Neural cell (in vitro differentiated cells): Measurements from ENCODE around the gene TMEM121B. TPM values are rescaled to one million over a fixed set of nuclear protein-coding genes. Genes with fewer than 3 reads are reported as not detected.

Experiments
- H2AFZ ChIP-seq: fragments of 200-600, 300-800 bp; sonication (generic), shearing (Covaris generic); 2 replicates; pipeline ENCODE4 v1.6.0; 2014; ENCODE audit warnings: low read depth, mild to moderate bottlenecking, antibody characterized with exemption, low read length, moderate library complexity
- H3F3A ChIP-seq: fragments of 200-600 bp; shearing (Covaris generic); 2 replicates; pipeline ENCODE4 v1.6.1; 2016; ENCODE audit warnings: mild to moderate bottlenecking, moderate library complexity, mixed read lengths, antibody characterized with exemption, low read length; ENCODE audit not compliant: insufficient read depth, poor library complexity, severe bottlenecking
- H3K27ac ChIP-seq: fragments of 200-600, 300-800 bp; sonication (generic), shearing (Covaris generic); 2 replicates; pipeline ENCODE4 v1.5.1; 2014; ENCODE audit warnings: mild to moderate bottlenecking, low read length, moderate library complexity
- H3K27me3 ChIP-seq: fragments of 300-800, 200-600 bp; sonication (generic), shearing (Covaris generic); 2 replicates; pipeline ENCODE4 v1.6.0; 2014; ENCODE audit warnings: mild to moderate bottlenecking, low read depth, low read length, moderate library complexity; ENCODE audit not compliant: insufficient read depth
- H3K36me3 ChIP-seq: fragments of 300-800, 200-600 bp; sonication (generic), shearing (Covaris generic); 2 replicates; pipeline ENCODE4 v1.5.1; 2014; ENCODE audit warnings: mild to moderate bottlenecking, antibody characterized with exemption, low read length, moderate library complexity; ENCODE audit not compliant: insufficient read depth
- H3K4me2 ChIP-seq: fragments of 300-800, 200-600 bp; sonication (generic), shearing (Covaris generic); 2 replicates; pipeline ENCODE4 v1.6.0; 2014; ENCODE audit warnings: mild to moderate bottlenecking, low read length
- H3K4me3 ChIP-seq: fragments of 300-800, 200-600 bp; sonication (generic), shearing (Covaris generic); 2 replicates; pipeline ENCODE4 v1.5.1; 2014; ENCODE audit warnings: mild to moderate bottlenecking, low read length, moderate library complexity
- H3K79me2 ChIP-seq: fragments of 200-600 bp; shearing (Covaris generic); replicated peaks from 2 replicates; pipeline ENCODE4 v1.6.0; 2014; ENCODE audit warnings: mild to moderate bottlenecking, low read length, moderate library complexity; ENCODE audit not compliant: insufficient read depth
- H3K9ac ChIP-seq: fragments of 300-800, 200-600 bp; sonication (generic), shearing (Covaris generic); 2 replicates; pipeline ENCODE4 v1.6.1; 2016; ENCODE audit warnings: mild to moderate bottlenecking, low read length, mixed read lengths
- H3K9me2 ChIP-seq: fragments of 200-600 bp; shearing (Covaris generic); 2 replicates; pipeline ENCODE4 v1.6.1; 2016; ENCODE audit warnings: mild to moderate bottlenecking, low read length, mixed read lengths; ENCODE audit not compliant: insufficient read depth
- H3K9me3 ChIP-seq: fragments of 200-600, 300-800 bp; sonication (generic), shearing (Covaris generic); 2 replicates; pipeline ENCODE4 v1.6.1; 2016; ENCODE audit warnings: mild to moderate bottlenecking, mixed run types, low read length, moderate library complexity, mixed read lengths
- H4K20me1 ChIP-seq: fragments of 200-600 bp; shearing (Covaris generic); 2 replicates; pipeline ENCODE4 v1.6.1; 2016; ENCODE audit warnings: mild to moderate bottlenecking, mixed run types; ENCODE audit not compliant: insufficient read depth
- EP300 ChIP-seq: fragments of 450-650 bp; conservative IDR thresholded peaks from 2 replicates; pipeline ENCODE4 v1.6.1; 2014; ENCODE audit warnings: antibody characterized with exemption, mild to moderate bottlenecking, moderate library complexity; ENCODE audit not compliant: poor library complexity, severe bottlenecking
- EZH2 ChIP-seq: fragments of 200-600, 300-800 bp; shearing (Covaris generic), sonication (generic); IDR thresholded peaks from 2 replicates; pipeline ENCODE4 v1.6.1; 2014; ENCODE audit warnings: antibody characterized with exemption, low read length, borderline replicate concordance, mild to moderate bottlenecking; ENCODE audit not compliant: insufficient read depth, poor library complexity, severe bottlenecking
- MXI1 ChIP-seq: fragments of 450-650 bp; conservative IDR thresholded peaks from 2 replicates; pipeline ENCODE4 v1.6.1; 2014; ENCODE audit warnings: antibody characterized with exemption, mild to moderate bottlenecking; ENCODE audit not compliant: poor library complexity, severe bottlenecking
- POLR2AphosphoS5 ChIP-seq: IDR thresholded peaks from 2 replicates; pipeline ENCODE4 v1.6.1; 2012
- RAD21 ChIP-seq: fragments of 450-650 bp; conservative IDR thresholded peaks from 2 replicates; pipeline ENCODE4 v1.6.1; 2014; ENCODE audit warnings: antibody characterized with exemption, mild to moderate bottlenecking, moderate library complexity
- SMC3 ChIP-seq: fragments of 450-650 bp; conservative IDR thresholded peaks from 2 replicates; pipeline ENCODE4 v1.6.1; 2014; ENCODE audit warnings: antibody characterized with exemption, mild to moderate bottlenecking, moderate library complexity; ENCODE audit not compliant: poor library complexity
- TAF1 ChIP-seq: IDR thresholded peaks from 2 replicates; pipeline ENCODE4 v1.6.1; 2012; ENCODE audit warnings: low read depth
- polyA plus RNA-seq: library from polyadenylated mRNA; depleted of rRNA; stranded (reverse); fragments of >200 nt; gene quantifications from 2 replicates; pipeline ENCODE4 v1.2.3, GENCODE V29; 2014
- TF ChIP-seq, protein P1 (sequence below): fragments of 450-650 bp; IDR thresholded peaks from 2 replicates; pipeline ENCODE4 v1.5.1; 2014; ENCODE audit warnings: antibody characterized with exemption, mild to moderate bottlenecking, moderate library complexity; ENCODE audit not compliant: poor library complexity, severe bottlenecking
- TF ChIP-seq, protein P2 (sequence below): IDR thresholded peaks from 2 replicates; pipeline ENCODE4 v1.6.1; 2012; ENCODE audit warnings: borderline replicate concordance

TMEM121B gene
- polyA plus RNA-seq, 1 donor from 2014 or later, result 15.8 TPM

DNA sequence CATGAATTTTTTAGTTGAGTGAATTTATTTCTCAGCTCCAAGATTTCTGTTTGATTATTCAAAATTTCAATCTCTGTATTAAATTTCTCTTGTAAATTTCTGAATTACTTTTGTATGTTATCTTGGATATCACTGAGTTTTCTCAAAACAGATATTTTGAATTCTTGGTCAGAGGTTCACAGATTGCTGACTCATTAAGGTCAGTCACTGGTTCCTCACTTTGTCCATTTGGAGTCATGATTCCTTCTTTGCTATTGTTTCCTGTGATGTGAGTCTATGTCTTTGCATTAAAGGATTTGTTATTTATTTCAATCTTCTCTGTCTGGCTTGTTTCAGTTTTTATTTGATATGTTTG, 46.5 kb downstream of the TMEM121B start:
- Histone ChIP-seq H3K36me3 (no peaks in the 10 kb centered on the region), H3K9ac (no peak overlapping the region), H3F3A (no peaks in the 10 kb centered on the region), H3K4me2 (no peak overlapping the region), H3K4me3 (no peak overlapping the region), H3K27me3 (no peaks in the 10 kb centered on the region), H3K9me2 (no peaks in the 10 kb centered on the region), H3K79me2 (no peaks in the 10 kb centered on the region), H2AFZ (no peak overlapping the region), H3K9me3 (no peaks in the 10 kb centered on the region), H4K20me1 (no peaks in the 10 kb centered on the region), H3K27ac (no peak overlapping the region)
- TF ChIP-seq TAF1 (no peak), SMC3 (no peak), MXI1 (no peak), EZH2 (no peak), POLR2AphosphoS5 (no peak), EP300 (no peak), RAD21 (no peak)
- TF ChIP-seq, protein P1, sequence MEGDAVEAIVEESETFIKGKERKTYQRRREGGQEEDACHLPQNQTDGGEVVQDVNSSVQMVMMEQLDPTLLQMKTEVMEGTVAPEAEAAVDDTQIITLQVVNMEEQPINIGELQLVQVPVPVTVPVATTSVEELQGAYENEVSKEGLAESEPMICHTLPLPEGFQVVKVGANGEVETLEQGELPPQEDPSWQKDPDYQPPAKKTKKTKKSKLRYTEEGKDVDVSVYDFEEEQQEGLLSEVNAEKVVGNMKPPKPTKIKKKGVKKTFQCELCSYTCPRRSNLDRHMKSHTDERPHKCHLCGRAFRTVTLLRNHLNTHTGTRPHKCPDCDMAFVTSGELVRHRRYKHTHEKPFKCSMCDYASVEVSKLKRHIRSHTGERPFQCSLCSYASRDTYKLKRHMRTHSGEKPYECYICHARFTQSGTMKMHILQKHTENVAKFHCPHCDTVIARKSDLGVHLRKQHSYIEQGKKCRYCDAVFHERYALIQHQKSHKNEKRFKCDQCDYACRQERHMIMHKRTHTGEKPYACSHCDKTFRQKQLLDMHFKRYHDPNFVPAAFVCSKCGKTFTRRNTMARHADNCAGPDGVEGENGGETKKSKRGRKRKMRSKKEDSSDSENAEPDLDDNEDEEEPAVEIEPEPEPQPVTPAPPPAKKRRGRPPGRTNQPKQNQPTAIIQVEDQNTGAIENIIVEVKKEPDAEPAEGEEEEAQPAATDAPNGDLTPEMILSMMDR, result no peak
- TF ChIP-seq, protein P2, sequence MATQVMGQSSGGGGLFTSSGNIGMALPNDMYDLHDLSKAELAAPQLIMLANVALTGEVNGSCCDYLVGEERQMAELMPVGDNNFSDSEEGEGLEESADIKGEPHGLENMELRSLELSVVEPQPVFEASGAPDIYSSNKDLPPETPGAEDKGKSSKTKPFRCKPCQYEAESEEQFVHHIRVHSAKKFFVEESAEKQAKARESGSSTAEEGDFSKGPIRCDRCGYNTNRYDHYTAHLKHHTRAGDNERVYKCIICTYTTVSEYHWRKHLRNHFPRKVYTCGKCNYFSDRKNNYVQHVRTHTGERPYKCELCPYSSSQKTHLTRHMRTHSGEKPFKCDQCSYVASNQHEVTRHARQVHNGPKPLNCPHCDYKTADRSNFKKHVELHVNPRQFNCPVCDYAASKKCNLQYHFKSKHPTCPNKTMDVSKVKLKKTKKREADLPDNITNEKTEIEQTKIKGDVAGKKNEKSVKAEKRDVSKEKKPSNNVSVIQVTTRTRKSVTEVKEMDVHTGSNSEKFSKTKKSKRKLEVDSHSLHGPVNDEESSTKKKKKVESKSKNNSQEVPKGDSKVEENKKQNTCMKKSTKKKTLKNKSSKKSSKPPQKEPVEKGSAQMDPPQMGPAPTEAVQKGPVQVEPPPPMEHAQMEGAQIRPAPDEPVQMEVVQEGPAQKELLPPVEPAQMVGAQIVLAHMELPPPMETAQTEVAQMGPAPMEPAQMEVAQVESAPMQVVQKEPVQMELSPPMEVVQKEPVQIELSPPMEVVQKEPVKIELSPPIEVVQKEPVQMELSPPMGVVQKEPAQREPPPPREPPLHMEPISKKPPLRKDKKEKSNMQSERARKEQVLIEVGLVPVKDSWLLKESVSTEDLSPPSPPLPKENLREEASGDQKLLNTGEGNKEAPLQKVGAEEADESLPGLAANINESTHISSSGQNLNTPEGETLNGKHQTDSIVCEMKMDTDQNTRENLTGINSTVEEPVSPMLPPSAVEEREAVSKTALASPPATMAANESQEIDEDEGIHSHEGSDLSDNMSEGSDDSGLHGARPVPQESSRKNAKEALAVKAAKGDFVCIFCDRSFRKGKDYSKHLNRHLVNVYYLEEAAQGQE, result no peak

DNA sequence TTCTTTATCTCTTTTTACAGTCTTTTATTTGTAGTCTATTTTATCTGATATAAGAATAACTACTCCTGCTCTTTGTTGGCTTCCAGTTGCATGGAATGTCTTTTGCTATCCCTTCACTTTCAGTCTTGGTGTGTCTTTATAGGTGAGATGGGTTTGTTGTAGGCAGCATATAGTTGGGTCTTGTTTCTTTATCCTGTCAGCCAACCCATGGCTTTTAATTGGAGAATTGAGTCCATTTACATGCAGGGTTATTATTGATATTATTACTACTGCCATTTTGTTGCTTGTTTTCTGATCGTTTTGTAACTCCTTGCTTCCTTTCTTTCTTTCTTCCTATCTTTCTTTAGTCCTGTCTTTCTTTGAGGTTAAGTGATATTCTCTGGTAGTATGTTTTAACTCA, 48.3 kb downstream of the TMEM121B start:
- Histone ChIP-seq H3K4me3 (no peak overlapping the region), H3K79me2 (no peaks in the 10 kb centered on the region), H3K9me2 (no peaks in the 10 kb centered on the region), H3K9ac (no peak overlapping the region), H3K4me2 (no peak overlapping the region), H3F3A (no peaks in the 10 kb centered on the region), H4K20me1 (no peaks in the 10 kb centered on the region), H2AFZ (no peak overlapping the region), H3K9me3 (no peaks in the 10 kb centered on the region), H3K36me3 (no peaks in the 10 kb centered on the region), H3K27me3 (no peaks in the 10 kb centered on the region), H3K27ac (no peak overlapping the region)
- TF ChIP-seq SMC3 (no peak), EP300 (no peak), MXI1 (no peak), RAD21 (no peak), POLR2AphosphoS5 (no peak), EZH2 (no peak), TAF1 (no peak)
- TF ChIP-seq, protein P2, result no peak
- TF ChIP-seq, protein P1, result no peak
